SH-SY5Y (cell line): ENCODE results near the gene TMEM37.

Source experiments
- GATA2 ChIP-seq: IDR thresholded peaks from 2 replicates; pipeline ENCODE4 v1.6.1; 2011; ENCODE audit warnings: mild to moderate bottlenecking, low read depth, low read length
- GATA3 ChIP-seq: IDR thresholded peaks from 2 replicates; pipeline ENCODE4 v1.6.1; 2011; ENCODE audit warnings: low read depth, mild to moderate bottlenecking, low read length, moderate library complexity

- TF ChIP-seq GATA2 (no peak), GATA3 (no peak)
These were observed 32.3 kb downstream of the TMEM37 start for GRCh38 chr2:119463990-119464389.
